KOPT-K1 (cell line): ENCODE measurements around the gene ATG14.
A peak's percentile ranks its signal among the peaks of the same experiment; 100 is the strongest.

ENCODE experiments used
- H3K27ac ChIP-seq: fragments of 200-600 bp; sonication (generic); 2 replicates; pipeline ENCODE4 v1.5.1; 2016; ENCODE audit warnings: antibody characterized with exemption, mild to moderate bottlenecking, low read depth, low read length; ENCODE audit not compliant: poor library complexity, severe bottlenecking
- H3K36me3 ChIP-seq: fragments of 200-600 bp; sonication (generic); 2 replicates; pipeline ENCODE4 v1.5.1; 2017; ENCODE audit warnings: antibody characterized with exemption, mild to moderate bottlenecking, low read length, moderate library complexity; ENCODE audit not compliant: insufficient read depth
- H3K9me3 ChIP-seq: fragments of 200-600 bp; sonication (generic); 2 replicates; pipeline ENCODE4 v1.5.1; 2017; ENCODE audit warnings: antibody characterized with exemption, low read length, mild to moderate bottlenecking; ENCODE audit not compliant: insufficient read depth, poor library complexity, severe bottlenecking

The ATG14 gene

DNA sequence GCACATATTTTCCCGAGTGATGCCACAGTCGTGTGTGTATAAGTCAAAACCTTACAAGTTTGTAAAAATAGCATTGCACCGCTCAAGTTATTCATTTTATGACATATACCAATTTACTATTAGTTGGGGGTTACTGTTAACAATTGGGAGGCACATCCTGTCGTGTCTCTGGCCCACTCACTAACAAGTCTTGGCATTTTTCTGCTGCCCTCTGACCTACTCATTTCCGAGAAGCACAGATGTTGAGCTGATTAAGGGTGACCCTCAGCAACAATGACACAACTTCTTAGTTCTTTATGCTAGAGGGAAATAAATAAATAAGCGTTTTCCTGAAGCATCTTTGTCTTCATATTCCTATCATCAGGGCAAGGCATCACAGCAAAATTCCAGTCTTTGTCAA is 6.8 kb upstream of the ATG14 start:
- no peaks in the 10 kb centered on the region for H3K9me3 ChIP-seq
- H3K36me3 ChIP-seq = no peaks in the 10 kb centered on the region
- H3K27ac ChIP-seq = no peak overlapping the region

DNA sequence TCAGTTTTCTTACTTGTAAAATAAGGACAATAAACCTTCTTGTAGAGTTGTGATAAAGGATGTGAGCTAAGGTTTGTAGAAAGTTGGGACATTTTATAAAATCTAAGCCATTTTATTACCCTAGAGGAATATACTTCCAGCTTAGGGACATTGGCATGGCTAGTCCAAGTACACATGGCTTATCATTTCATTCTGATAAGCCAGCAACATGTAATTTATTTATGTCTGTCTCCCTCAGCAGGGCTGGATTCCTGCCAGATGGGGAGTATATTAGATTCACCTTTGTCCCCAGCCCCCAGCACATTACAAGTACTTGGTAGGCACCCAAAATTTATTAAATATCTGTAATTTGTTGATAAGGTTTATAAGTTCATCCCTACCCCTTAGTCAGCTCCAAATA is 6.3 kb upstream of the ATG14 start:
- Histone ChIP-seq H3K36me3 (no peaks in the 10 kb centered on the region), H3K27ac (no peak overlapping the region), H3K9me3 (no peaks in the 10 kb centered on the region)

DNA sequence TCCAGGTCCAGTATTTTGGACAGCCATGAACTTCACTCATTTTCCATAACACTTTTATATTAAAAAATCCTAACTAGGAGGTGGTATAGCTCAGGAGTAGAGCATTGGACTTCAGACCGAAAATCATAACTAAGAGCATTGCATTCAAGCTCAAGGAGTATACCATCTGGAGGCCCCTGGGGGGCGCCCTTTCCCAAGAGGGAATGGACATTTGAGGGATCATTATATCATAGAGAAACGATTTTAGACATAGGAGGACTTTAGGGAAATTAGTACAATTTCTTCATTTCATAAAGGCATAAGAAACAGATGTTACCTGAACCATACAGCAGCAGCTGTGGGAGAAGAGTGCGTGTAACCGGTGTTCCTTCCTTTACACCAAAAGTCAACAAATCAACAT is 5.2 kb upstream of the ATG14 start:
- Histone ChIP-seq H3K36me3 (no peaks in the 10 kb centered on the region), H3K9me3 (no peaks in the 10 kb centered on the region), H3K27ac (no peak overlapping the region)

DNA sequence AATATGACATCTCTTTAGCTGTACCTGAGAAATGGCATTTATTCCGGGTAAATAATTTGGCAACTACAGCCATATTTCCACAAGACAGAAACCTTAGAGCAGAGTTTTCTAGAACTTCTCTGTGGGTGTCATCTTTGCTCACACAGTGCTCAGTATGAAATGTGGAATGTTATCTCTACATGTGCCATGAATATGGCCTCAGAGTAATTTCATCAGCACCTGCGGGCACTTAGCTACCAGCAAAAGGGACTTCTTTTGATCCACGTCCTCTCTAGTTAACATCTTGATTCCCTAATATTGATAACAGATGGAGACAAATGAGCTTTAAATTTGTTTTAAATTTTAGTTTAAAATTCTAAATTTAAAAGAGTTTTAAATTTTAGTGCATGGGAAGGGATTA is 2.9 kb upstream of the ATG14 start:
- H3K9me3 ChIP-seq = no peaks in the 10 kb centered on the region
- no peaks in the 10 kb centered on the region for H3K36me3 ChIP-seq
- no peak overlapping the region for H3K27ac ChIP-seq

DNA sequence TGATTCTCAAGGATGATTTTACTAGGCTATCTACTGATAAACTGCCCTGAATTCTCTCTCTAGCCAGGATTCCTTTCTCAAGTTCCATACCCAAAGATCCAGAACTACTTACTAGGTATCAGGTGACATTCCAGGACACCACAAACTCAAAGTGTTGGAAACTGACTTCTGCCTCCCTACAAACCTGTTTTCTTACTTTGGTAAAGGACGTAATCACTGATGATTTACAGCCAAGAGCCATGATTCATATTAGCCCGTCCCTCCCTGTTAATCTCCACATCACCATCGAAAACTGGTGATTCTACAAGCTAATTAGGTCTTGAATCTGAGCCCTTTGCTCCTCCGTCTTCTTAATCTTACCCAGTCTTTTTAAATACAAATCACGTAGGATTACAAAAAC is 1.0 kb upstream of the ATG14 start:
- no peaks in the 10 kb centered on the region for H3K9me3 ChIP-seq
- H3K27ac ChIP-seq = no peak overlapping the region
- H3K36me3 ChIP-seq = no peaks in the 10 kb centered on the region

DNA sequence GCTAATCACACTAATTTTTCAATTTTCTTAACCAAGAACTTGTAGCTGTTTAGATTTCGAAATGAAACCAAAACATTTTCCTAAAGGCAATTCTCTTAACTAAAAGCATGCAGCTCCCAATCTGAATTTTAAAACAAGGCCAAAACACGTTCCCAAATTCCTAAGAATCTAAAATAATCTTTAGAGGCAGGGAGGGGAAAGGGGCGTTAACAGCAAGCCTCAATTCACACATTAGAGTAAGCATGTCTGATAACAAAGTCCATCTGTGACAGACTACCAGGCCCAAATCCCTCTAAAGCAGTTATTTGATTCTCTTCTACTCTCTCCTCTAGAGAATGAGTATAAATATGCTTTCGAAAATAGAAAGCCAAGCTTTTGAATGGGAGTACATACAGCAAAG is 754 bp downstream of the ATG14 start:
- H3K36me3 ChIP-seq = no peaks in the 10 kb centered on the region
- peak overlapping the region; percentile 59 for H3K27ac ChIP-seq
- H3K9me3 ChIP-seq = no peaks in the 10 kb centered on the region

DNA sequence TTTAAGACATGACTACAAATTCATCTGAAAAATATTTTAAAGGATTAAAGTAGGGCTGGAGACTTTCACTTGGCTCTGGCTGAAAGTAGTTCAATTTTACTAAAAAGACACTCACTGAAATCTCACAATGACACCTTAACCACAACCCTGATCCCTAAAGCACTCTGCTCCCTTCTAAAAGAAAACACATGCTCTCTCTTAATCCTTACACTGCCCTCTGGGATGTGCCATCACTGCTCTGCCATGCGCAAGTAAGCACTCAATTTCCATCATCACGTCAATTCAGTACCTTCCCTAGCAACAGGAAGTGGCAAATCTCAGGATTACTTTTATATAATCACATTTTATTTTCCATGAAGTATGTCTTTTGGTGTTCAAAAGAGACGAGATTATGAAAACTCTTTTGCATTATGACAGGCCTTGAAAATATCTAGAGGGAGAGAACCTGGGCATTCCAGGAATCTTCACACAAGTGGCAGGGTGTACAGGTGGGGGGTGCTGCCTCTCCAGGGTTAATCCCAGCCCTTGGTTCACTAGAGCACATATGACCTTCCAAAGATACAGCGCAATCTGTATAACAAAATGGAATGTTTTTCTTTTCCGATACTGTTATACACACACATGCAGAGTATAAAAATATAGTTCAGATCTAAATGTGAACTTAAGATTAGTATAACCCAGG is 7.3 kb downstream of the ATG14 start:
- H3K36me3 ChIP-seq = no peaks in the 10 kb centered on the region
- no peak overlapping the region for H3K27ac ChIP-seq
- H3K9me3 ChIP-seq = no peaks in the 10 kb centered on the region

DNA sequence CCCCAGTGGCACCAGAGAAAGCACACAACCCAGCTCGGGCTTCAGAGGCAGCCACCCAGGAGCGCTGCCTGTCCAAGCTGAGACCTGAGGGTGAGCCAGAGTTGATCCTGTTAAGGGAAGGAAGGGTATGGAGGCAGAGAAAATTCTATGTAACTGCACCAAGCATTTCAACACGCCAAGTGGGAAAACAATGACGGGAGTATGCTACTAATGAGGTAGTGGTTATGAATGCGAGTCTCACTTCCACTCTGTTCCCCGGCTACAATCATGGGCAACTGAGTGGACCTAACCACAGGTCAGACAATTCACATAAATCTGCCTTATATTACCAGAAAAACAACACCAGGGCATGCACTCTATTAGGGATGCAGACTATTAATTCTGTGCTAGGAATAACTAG is 9.9 kb downstream of the ATG14 start:
- no peaks in the 10 kb centered on the region for H3K36me3 ChIP-seq
- no peak overlapping the region for H3K27ac ChIP-seq
- H3K9me3 ChIP-seq = no peaks in the 10 kb centered on the region

DNA sequence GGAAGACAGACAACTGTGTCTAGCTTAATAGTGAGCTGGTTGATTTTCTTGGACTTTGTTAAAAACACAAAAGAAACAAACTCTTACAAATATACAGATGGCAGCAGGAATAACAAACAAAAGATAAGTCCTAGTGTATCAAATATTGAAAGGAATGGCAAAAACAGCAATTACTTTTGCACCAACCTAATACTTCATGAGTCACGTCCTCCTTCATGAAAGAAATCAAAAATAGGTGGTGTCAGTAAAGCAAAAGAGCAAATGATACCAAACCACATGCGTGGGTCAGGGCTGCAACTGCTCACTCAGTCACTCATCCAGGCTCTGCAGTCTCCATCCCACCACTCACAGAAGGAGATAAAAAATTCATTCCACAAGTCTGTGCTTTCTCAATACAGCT is 11.8 kb downstream of the ATG14 start:
- H3K9me3 ChIP-seq = no peaks in the 10 kb centered on the region
- H3K36me3 ChIP-seq = peaks cover 10% of the 10 kb centered on the region; the same call in 1 of the 2 replicates
- no peak overlapping the region for H3K27ac ChIP-seq

DNA sequence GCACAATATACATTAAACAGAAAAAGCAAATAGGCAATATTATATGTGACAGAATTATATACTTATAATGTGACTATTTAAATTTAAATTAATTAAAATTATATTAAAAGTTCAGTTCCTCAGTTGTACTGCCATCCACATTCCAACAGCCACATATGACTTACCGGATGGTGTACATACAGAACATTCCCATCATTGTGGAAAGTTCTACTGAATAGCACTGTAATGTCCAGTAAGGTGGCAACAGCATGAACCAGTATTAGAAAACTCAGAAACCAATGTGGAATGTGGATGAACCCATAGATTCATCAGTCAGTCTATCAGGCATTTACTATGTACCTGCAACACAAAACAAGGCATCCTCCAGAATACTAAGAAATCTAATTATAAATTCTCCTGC is 12.4 kb downstream of the ATG14 start:
- no peaks in the 10 kb centered on the region for H3K9me3 ChIP-seq
- no peak overlapping the region for H3K27ac ChIP-seq
- peaks cover 12% of the 10 kb centered on the region; the same call in 1 of the 2 replicates for H3K36me3 ChIP-seq

DNA sequence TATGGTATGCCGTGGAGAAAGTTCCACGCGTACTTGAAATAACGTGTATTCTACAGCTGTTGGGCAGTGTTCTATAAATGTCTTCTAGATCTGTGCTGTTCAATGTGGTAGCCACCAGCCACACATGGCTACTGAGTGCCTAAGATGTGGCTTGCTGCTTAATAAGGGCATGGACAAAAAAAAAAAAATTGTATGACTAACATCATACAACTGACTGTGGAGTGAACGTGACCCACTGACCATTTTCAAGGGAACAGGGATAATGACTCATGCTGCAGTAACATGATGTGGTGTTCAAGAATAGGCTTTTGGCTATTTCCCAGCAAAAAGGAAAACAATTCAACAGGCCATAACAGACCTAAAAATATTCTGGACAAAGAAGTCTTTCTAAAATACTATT is 13.0 kb downstream of the ATG14 start:
- Histone ChIP-seq H3K9me3 (no peaks in the 10 kb centered on the region), H3K27ac (no peak overlapping the region), H3K36me3 (peaks cover 12% of the 10 kb centered on the region; the same call in 1 of the 2 replicates)

DNA sequence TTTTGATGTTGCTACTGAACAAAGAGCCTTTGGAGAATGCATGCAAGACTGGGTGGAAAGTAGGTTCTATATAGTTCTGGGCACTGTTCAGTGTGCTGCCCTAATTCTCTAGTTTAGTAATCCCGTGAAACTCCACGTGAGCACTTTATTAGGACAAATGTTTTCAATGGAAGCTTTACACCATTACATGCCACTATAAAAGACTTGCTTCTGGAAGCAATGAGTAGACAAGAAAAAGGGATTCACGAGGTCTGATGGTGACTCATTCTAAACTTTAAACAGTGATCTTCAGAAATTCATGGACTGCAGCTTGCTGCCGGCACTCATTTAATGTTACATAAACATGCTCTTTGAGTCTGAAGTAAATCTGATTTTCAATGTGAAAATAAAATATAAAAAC is 22.3 kb downstream of the ATG14 start:
- H3K36me3 ChIP-seq = peaks cover 35% of the 10 kb centered on the region
- no peak overlapping the region for H3K27ac ChIP-seq
- H3K9me3 ChIP-seq = no peaks in the 10 kb centered on the region

DNA sequence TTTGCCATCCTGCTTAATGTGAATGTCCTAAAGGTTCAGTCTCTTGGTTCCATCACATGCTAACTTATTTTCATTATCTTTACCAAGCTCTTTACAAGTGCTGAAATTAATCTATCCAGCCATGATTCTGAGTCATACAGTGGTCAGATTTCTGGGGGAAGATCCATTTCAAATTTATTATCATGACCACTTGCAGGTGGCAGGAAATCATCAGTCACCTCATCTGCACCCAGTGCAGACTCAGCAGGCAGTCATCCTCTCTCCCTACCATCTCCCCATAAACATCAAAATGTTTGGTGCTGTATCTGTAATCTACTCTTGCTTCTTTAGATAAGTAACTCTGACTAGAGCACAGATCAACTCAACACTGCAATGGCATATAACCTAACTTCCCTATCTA is 23.5 kb downstream of the ATG14 start:
- H3K27ac ChIP-seq = no peak overlapping the region
- no peaks in the 10 kb centered on the region for H3K9me3 ChIP-seq
- H3K36me3 ChIP-seq = peaks cover 36% of the 10 kb centered on the region

DNA sequence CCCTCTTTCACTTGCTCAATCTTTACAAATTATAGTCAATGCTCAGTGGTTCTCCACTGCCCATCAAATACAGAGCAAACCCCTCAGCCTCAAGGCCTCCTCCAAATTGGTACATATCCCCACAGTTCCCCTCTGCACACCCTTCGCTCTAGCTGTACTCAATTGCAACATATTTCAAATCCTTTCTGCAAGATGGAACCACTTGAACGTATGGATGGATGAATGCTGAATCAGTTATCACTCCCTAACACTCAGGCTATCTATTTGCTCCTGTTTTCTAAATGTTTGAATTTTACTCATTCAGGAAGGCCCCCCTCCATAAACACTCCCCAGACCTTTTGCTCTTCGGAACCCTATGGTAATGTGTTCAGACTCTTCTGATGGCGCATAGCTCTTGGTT is 24.5 kb downstream of the ATG14 start:
- Histone ChIP-seq H3K36me3 (peaks cover 40% of the 10 kb centered on the region), H3K27ac (no peak overlapping the region), H3K9me3 (no peaks in the 10 kb centered on the region)

DNA sequence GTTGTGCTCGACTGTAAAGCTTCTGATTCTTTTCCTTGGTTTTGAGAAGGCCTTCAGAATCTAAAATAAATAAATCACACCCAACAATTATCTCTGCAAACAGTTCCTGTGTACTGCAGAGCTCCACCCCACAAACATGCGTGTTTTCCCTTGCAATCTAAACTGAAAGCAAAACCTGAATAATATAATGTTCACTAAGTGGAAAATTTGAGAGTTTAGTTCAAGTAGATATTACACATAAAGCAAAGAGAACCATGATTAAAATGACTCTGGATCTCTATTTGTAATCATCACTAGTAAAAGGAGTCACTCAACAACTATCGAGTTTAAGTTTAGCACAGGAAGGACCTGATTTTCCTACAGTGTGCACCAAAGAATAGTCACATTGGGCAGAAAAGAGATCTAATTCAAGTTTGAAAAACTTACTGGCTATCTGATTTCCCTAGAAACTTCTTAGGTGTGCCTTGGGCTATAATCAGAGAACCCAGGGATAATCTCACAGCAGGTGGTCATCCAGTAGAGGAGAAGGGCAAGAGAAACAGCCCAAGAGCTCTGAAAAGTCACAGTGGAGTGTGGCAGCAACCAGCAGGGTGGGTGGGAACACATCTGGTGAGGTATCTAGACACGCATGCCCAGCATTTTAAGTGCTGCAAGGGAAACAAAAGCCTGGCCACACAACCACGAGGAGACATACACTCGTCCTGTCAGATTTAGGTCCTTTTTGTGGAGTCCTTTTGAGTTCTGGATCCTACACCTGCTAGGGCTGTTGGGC is 25.4 kb downstream of the ATG14 start:
- Histone ChIP-seq H3K27ac (peak overlapping the region; percentile 26), H3K36me3 (peaks cover 49% of the 10 kb centered on the region), H3K9me3 (no peaks in the 10 kb centered on the region)

DNA sequence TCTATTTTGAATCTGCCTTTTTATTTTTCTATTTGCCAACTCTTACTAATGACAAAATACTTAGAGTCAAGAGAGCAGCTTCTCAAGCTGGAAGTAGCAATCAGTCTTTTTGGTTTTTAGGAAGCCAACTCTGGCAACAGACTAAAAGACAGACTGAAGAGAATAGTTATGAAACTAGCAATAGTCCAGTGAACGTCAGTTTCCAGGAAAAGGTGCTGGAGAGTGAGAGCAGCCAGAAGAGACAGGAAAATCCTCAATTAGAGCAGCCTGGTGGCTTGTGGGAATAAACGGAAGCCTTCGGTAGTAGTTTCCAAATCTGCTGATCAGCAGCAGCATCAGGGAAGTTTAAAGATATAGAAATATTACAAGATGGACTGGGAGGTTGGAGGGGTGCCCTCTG is 27.1 kb downstream of the ATG14 start:
- H3K9me3 ChIP-seq = no peaks in the 10 kb centered on the region
- no peak overlapping the region for H3K27ac ChIP-seq
- H3K36me3 ChIP-seq = peaks cover 59% of the 10 kb centered on the region
